Mammary epithelial cell (primary cell): ENCODE results near the gene MYCBPAP.

Experiments
- EZH2 ChIP-seq: IDR thresholded peaks from 2 replicates; pipeline ENCODE4 v1.6.1; 2012; ENCODE audit warnings: low read length, inconsistent platforms, borderline replicate concordance
- TF ChIP-seq, protein P1 (sequence below), 2 donors: IDR thresholded peaks in 1 of 2; conservative IDR thresholded peaks in 1 of 2; 2 replicates each; pipeline ENCODE4 v1.5.1; 2011 to 2012; ENCODE audit warnings: inconsistent platforms in 2 of 2, low read length in 2 of 2, mild to moderate bottlenecking in 2 of 2, control low read depth in 1 of 2, low read depth in 1 of 2; ENCODE audit not compliant: insufficient read depth in 1 of 2; ENCODE audit errors: extremely low read depth in 1 of 2

DNA sequence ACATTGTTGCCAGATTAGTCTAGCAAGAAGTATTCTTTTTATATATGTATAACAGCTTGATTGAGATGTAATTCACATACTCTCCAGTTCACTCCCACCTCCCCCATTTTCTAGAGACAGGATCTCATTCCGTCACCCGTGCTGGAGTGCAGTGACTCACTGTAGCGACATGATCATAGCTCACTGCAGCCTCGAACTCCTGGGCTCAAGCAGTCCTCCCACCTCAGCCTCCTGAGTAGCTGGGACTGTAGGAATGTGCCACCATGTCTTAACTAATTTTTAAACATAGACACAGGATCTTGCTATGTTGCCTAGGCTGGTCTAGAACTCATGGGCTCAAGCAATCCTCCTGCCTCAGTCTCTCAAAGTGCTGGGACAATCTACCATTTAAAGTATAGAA is 32.9 kb upstream of the MYCBPAP start:
- TF ChIP-seq, protein P1, sequence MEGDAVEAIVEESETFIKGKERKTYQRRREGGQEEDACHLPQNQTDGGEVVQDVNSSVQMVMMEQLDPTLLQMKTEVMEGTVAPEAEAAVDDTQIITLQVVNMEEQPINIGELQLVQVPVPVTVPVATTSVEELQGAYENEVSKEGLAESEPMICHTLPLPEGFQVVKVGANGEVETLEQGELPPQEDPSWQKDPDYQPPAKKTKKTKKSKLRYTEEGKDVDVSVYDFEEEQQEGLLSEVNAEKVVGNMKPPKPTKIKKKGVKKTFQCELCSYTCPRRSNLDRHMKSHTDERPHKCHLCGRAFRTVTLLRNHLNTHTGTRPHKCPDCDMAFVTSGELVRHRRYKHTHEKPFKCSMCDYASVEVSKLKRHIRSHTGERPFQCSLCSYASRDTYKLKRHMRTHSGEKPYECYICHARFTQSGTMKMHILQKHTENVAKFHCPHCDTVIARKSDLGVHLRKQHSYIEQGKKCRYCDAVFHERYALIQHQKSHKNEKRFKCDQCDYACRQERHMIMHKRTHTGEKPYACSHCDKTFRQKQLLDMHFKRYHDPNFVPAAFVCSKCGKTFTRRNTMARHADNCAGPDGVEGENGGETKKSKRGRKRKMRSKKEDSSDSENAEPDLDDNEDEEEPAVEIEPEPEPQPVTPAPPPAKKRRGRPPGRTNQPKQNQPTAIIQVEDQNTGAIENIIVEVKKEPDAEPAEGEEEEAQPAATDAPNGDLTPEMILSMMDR (conservative IDR thresholded peaks at IDR 0.05 in 1 of 2, IDR thresholded peaks at IDR 0.05 in 1 of 2; ENCODE audit: extremely low read depth in 1 of 2, insufficient read depth in 1 of 2, low read depth in 1 of 2, low read length in 2 of 2), result no peak
- no peak for TF ChIP-seq EZH2
